NT2/D1 (cell line): ENCODE measurements around the gene CDYL.

Experiments
- SUZ12 ChIP-seq: IDR thresholded peaks from 2 replicates; pipeline ENCODE4 v1.6.1; 2011; ENCODE audit not compliant: insufficient read length, insufficient read depth; ENCODE audit errors: extremely low read depth
- YY1 ChIP-seq: IDR thresholded peaks from 2 replicates; pipeline ENCODE4 v1.6.1; 2011; ENCODE audit not compliant: insufficient read length, insufficient read depth

- no peak for TF ChIP-seq SUZ12
- TF ChIP-seq YY1, result no peak
These were observed 18.0 kb downstream of the CDYL start for GRCh38 chr6:4794140-4794707.
